Natural killer cell (primary cell): ENCODE measurements around the gene GRPEL2. TPM values are rescaled to one million over a fixed set of nuclear protein-coding genes. Genes with fewer than 3 reads are reported as not detected.

Experiments
- ATAC-seq, 3 donors: fragments of 150-1000 bp in 2 of 3; fragments of 200-7000 bp in 1 of 3; cut with Tn5 transposase; 1 replicate in 1 of 3; 2 replicates in 2 of 3; pipeline ENCODE4 v1.10.0; 2021; ENCODE audit warnings: mild to moderate bottlenecking in 2 of 3, moderate library complexity in 2 of 3
- DNase-seq, 2 donors: peaks; one replicate each; pipeline versions ENCODE4 v3.0.0 to v3.0.0-alpha.2; 2013 to 2021; ENCODE audit warnings: mixed read lengths in 1 of 2
- H3K27ac ChIP-seq: one replicate; pipeline ENCODE4 v1.5.1; 2013; ENCODE audit warnings: mild to moderate bottlenecking, low read length
- H3K27me3 ChIP-seq: one replicate; pipeline ENCODE4 v1.6.1; 2013; ENCODE audit warnings: low read length; ENCODE audit not compliant: control insufficient read depth, insufficient read depth
- H3K36me3 ChIP-seq: one replicate; pipeline ENCODE4 v1.6.1; 2013; ENCODE audit warnings: low read length; ENCODE audit not compliant: control insufficient read depth, insufficient read depth
- H3K4me1 ChIP-seq: one replicate; pipeline ENCODE4 v1.6.1; 2013; ENCODE audit warnings: low read length; ENCODE audit not compliant: control insufficient read depth, insufficient read depth
- H3K4me3 ChIP-seq: one replicate; pipeline ENCODE4 v1.5.1; 2013; ENCODE audit warnings: low read length
- H3K9me3 ChIP-seq: one replicate; pipeline ENCODE4 v1.6.1; 2013; ENCODE audit warnings: low read length; ENCODE audit not compliant: control insufficient read depth, insufficient read depth
- H3K27ac Mint-ChIP-seq, 2 donors: one replicate each; pipeline ENCODE4 v1.8.0; 2022; ENCODE audit warnings: mild to moderate bottlenecking in 2 of 2, mixed read lengths in 2 of 2, moderate library complexity in 1 of 2
- H3K27me3 Mint-ChIP-seq, 2 donors: one replicate each; pipeline ENCODE4 v1.8.0; 2022; ENCODE audit warnings: low read depth in 2 of 2, mixed read lengths in 2 of 2
- H3K36me3 Mint-ChIP-seq: one replicate; pipeline ENCODE4 v1.8.0; 2022; ENCODE audit warnings: mixed read lengths
- H3K4me1 Mint-ChIP-seq, 2 donors: one replicate each; pipeline ENCODE4 v1.8.0; 2022; ENCODE audit warnings: mixed read lengths in 2 of 2
- H3K4me3 Mint-ChIP-seq: one replicate; pipeline ENCODE4 v1.8.0; 2022; ENCODE audit warnings: mild to moderate bottlenecking, moderate library complexity, mixed read lengths
- H3K9me3 Mint-ChIP-seq, 2 donors: one replicate each; pipeline ENCODE4 v1.8.0; 2022; ENCODE audit warnings: mixed read lengths in 2 of 2
- CTCF ChIP-seq: fragments of 200-600 bp; IDR thresholded peaks from one replicate; pipeline ENCODE4 v1.8.0; 2022; ENCODE audit warnings: antibody characterized with exemption
- WGBS: methylation state at CpG from one replicate; pipeline ENCODE4 v1.1.7; 2013; ENCODE audit warnings: missing lambda C conversion rate; ENCODE audit not compliant: insufficient coverage; 5-methylcytosine and 5-hydroxymethylcytosine counted together
- intact Hi-C: fragments of 100-400 bp; cut with micrococcal nuclease; formaldehyde crosslinking; loops from one replicate; pipeline ENCODE4 v1.14.2; 2022
- total RNA-seq, 4 donors: library from RNA; stranded (reverse); fragments of 120-200 nt in 1 of 4; gene quantifications; one replicate each; pipeline versions ENCODE4 v1.2.3 to v1.2.4, GENCODE V29; 2013 to 2022

Gene GRPEL2, protein sequence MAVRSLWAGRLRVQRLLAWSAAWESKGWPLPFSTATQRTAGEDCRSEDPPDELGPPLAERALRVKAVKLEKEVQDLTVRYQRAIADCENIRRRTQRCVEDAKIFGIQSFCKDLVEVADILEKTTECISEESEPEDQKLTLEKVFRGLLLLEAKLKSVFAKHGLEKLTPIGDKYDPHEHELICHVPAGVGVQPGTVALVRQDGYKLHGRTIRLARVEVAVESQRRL
- total RNA-seq = 10 to 100 TPM in 1 of 3 donors, 1 to 10 TPM in 2; 5.6 to 12.9 (median 6.8) TPM
- total RNA-seq (2013) = 10.4 TPM

- peak within 1 kb of the TSS; percentile 75 for H3K27ac ChIP-seq
- 1% methylated on average over 54 of the region's 54 CpGs for WGBS
- no peaks in the 10 kb centered on the region for H3K27me3 ChIP-seq
- H3K4me1 ChIP-seq = peaks cover 25% of the 10 kb centered on the region
- TF ChIP-seq CTCF = no peak
- peaks cover 51 to 52% of the 10 kb centered on the region in 2 donors for H3K4me1 Mint-ChIP-seq
- H3K4me3 ChIP-seq = peak within 1 kb of the TSS; percentile 97
- DNase-seq = peak; percentile 65 to 93
- H3K27ac Mint-ChIP-seq = peak within 1 kb of the TSS; percentile 92 to 94
- intact Hi-C loops = loop anchor here (1.0 to 5.0 kb wide), 2 partner anchors 12 to 963 kb away; partner anchors contain the start of gene FBXO38
- peak; percentile 80 to 84 (median 83) for ATAC-seq
- H3K9me3 ChIP-seq = no peaks in the 10 kb centered on the region
- peaks cover 22% of the 10 kb centered on the region for H3K36me3 ChIP-seq
- peak within 1 kb of the TSS; percentile 97 for H3K4me3 Mint-ChIP-seq
- no peaks in the 10 kb centered on the region for H3K9me3 Mint-ChIP-seq
- peaks cover 14% of the 10 kb centered on the region for H3K36me3 Mint-ChIP-seq
- H3K27me3 Mint-ChIP-seq = no peaks in the 10 kb centered on the region
Measured at GRCh38 chr5:149345147-149345891, at the start of gene GRPEL2. Gene GRPEL2, plus strand, starts transcription at chr5:149345499. Its CDS starts 41 bp downstream, at chr5:149345540.

GRCh38 chr5:149297340-149298025 is 47.8 kb upstream of the GRPEL2 start:
- Mint-ChIP-seq H3K4me1 (no peaks in the 10 kb centered on the region), H3K4me3 (no peak overlapping the region), H3K36me3 (no peaks in the 10 kb centered on the region), H3K27me3 (peaks cover 8 to 16% of the 10 kb centered on the region in 2 donors), H3K9me3 (no peaks in the 10 kb centered on the region), H3K27ac (no peak overlapping the region)
- DNase-seq = no peak
- no peak for ATAC-seq
- no peak for TF ChIP-seq CTCF
- 83% methylated on average over 4 of the region's 5 CpGs for WGBS
- Histone ChIP-seq H3K9me3 (no peaks in the 10 kb centered on the region), H3K27ac (no peak overlapping the region), H3K4me3 (no peak overlapping the region), H3K4me1 (no peaks in the 10 kb centered on the region), H3K27me3 (no peaks in the 10 kb centered on the region), H3K36me3 (no peaks in the 10 kb centered on the region)
- intact Hi-C loops = no loop called here

GRCh38 chr5:149298163-149298562 is 47.1 kb upstream of the GRPEL2 start:
- Mint-ChIP-seq H3K27me3 (peaks cover 8 to 16% of the 10 kb centered on the region in 2 donors), H3K4me1 (no peaks in the 10 kb centered on the region), H3K27ac (no peak overlapping the region), H3K4me3 (no peak overlapping the region), H3K9me3 (no peaks in the 10 kb centered on the region), H3K36me3 (no peaks in the 10 kb centered on the region)
- Histone ChIP-seq H3K36me3 (no peaks in the 10 kb centered on the region), H3K4me3 (no peak overlapping the region), H3K27me3 (no peaks in the 10 kb centered on the region), H3K9me3 (no peaks in the 10 kb centered on the region), H3K27ac (no peak overlapping the region), H3K4me1 (no peaks in the 10 kb centered on the region)
- intact Hi-C loops = no loop called here
- WGBS = 88% methylated on average over 1 of the region's 1 CpG
- ATAC-seq (no peak), DNase-seq (peak in 1 of 2 donors; percentile 22)
- TF ChIP-seq CTCF = no peak
